KG1 (cell line): ENCODE data around the gene UNC13D.

Experiments used
- DNase-seq: peaks from one replicate; lab custom pipeline; 2025; lab: John Stamatoyannopoulos, UW

Gene UNC13D

DNA sequence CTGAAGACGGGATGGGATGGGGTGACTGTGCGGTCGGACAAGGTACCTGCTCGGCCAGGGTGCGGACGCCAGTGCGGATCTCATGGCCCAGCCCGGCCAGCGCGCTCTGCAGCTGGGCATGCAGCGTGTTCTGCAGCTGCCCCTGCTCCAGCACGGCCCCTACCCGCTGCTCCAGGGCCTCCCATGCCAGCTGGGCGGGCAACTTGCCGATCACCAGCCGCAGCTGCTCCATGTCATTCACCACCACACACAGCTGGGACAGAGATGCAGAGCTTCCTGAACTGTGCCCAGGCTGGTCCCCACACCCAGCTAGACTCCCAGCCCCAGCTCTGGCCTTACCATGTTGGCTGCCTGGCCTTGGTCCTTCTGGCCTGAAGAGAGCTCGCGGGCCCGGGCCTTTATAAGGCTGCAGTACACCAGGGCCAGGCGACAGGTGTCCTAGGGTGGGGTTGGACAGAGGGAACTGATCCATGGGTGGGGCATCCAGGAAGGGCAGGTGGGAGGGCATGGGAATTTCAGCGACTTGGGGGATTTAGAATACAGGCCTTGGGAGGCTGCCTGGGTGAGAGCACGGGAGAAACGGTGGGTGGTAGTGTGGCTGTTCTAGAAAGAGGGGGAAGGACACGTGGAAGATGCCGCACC lies 9.8 kb downstream of the UNC13D start:
- no peak for DNase-seq

DNA sequence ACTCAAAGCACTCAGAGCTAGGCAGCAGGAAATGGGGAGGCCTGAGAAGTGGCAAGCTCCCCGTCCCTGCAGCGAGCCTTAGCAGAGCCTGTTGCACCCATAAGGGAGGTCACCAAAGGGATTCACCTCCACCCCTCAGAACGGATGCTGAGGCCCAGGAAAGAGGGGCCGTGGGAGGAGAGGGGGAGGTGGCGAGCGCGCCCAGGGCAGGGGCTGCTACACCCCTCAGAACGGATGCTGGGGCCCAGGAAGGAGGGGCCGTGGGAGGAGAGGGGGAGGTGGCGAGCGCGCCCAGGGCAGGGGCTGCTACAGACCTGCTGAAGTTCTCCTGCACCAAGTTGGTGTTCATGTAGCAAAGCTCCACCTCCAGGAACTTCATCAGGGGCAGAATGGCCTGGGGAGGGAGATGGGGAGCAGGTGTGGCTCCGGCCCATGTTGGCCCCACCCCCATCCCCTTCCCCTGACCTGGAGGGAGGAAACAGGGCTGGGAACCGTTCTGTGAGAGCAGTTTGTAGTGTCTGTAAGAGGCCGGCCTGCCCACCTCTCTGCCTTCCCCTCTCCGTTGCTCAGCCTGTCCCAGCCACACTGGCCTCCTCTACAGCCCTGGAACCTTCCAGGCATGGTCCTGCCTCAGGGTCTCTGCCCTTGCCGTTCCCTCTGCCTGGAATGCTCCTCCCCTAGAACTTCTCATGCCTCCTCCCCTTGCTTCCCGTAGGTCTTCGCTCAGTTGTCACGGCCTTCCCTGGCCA lies 11.4 kb downstream of the UNC13D start:
- no peak for DNase-seq

DNA sequence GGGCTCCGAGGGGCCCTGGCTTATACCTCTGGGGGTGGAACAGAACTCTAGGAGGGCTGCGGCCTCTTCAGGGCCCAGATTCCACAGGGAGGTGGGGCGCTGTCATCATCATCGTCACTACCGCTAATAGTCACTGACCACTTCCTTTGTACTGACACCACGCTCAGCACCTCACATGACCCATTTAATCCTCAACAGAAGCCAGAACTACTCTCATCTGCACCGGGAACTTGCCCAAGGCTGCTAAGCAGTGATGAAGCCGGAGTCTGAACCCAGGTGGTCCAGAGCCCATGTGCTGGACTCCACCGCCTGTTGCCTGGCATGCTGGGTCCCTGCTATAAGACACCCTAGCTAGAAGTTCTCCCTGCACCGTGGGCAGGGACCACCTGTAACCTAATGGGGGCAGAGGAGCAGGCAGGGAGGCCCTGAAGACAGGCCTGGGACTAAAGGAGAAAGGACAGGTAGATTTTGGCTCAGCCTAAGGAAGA lies 12.0 kb downstream of the UNC13D start:
- DNase-seq, result no peak

DNA sequence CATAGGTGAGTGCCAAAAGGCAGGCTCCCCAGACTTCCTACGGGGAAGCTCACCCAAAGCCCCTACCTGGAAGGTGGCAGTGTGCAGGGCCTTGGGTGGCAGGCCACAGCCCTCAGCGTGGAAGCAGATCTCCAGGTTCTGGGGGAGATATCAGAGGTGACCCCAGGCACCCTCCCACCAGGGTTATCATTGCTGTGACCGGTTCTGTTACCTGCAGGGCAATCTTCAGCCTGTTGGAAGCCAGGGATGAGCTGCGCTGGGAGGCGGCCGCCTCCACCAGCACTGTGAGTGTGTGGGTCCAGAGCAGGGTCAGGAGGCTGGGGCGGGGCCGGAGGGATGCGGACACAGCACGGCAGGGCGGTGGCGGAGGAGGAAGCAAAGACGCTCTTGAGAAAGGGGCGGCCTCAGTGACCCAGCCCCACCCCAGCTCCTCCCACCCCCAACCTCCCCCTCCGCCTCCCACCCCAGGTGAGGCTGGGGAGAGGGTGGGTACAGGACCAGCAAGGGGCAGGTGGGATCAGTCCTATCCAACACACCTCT lies 13.1 kb downstream of the UNC13D start:
- no peak for DNase-seq

DNA sequence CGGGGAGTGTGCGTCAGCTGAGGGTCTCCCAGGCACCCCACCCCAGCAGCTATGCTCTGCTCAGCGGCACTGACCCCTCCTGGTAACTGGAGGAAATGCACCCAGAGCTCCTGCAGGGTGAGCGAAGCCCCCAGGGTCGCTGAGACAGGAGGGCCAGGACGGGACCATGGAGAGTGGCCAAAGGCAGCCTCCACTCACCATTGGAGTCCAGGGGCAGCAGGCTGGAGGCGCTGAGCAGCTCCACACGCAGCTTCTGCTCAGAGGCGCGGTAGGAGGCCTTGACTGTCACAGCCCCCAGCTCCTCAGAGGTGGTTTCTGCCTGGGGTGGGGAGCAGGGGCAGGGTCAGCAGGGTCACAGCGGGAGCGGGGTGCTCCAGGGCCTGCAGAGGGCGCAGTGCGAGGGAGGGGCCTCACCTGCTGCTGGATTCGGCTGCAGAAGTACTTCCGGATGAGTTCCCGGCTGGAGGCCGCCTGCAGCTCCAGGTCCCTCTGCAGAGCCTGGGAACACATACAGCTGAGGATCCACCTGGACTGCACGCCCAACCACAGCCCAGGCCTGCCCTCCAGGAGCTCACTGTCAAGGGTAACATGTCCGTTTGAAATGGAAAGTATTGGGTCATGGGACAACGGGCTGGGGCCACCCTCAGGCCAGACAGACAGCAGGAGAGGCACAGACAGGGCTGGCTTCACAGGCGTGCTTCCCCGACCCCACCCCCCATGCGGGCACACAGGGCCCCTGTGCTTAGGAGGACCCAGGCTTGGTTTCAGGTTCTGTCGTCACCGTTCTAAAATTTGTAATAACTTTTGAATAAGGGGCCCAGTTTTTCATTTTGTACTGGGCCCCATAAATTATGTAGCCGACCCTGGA lies 13.8 kb downstream of the UNC13D start:
- DNase-seq, result no peak

DNA sequence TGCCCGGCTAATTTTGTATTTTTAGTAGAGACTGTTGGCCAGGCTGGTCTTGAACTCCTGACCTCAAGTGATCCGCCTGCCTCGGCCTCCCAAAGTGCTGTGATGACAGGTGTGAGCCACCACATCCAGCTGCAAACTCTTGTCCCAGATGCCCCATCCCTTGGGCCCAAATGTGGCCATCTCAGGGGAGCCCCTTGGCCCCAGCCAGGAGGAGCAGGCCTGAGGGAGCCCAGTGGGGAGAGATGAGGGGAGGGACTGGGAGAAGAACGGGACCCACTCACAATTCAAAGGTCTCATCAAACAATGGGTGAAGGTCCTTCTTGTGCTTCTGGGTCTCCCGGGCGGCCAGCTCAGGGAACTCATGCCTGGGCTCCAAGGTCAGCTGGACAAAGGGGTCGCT lies 14.5 kb downstream of the UNC13D start:
- no peak for DNase-seq

DNA sequence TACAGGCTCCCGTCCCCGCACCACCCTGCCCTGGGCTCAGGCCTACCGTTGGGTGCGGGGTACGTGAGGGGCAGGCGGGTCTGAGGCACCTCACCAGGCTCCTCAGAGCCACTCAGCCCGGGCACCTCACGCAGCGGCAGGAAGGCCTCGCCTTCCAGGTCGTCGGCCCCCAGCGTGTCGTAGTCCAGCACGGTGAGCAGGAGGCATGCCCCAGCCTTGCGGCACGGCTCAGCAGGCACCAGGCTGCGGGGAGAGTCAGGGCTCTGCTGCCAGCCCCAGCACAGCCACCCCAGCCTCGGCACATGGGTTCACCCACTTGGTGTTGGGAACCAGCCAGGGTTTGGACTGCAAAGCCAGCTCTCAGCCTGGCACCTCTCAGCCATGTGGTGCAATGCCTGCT lies 15.5 kb downstream of the UNC13D start:
- DNase-seq, result no peak

DNA sequence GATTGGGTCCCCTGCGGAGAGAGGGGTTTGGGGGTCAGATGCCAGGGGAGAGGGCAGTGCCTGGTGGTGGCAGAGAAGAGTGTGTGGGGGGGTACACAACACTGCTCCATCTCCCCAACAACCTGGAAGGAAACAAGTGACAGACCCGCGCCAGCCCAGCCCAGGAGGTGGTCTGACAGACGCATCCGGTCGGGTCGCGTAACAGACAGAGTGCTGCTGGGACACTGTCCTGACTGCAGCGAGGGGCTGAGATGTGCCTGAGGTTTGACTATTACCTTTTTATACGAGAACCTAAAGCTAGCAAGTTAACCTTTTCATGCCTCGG lies 16.2 kb downstream of the UNC13D start:
- DNase-seq, result no peak

DNA sequence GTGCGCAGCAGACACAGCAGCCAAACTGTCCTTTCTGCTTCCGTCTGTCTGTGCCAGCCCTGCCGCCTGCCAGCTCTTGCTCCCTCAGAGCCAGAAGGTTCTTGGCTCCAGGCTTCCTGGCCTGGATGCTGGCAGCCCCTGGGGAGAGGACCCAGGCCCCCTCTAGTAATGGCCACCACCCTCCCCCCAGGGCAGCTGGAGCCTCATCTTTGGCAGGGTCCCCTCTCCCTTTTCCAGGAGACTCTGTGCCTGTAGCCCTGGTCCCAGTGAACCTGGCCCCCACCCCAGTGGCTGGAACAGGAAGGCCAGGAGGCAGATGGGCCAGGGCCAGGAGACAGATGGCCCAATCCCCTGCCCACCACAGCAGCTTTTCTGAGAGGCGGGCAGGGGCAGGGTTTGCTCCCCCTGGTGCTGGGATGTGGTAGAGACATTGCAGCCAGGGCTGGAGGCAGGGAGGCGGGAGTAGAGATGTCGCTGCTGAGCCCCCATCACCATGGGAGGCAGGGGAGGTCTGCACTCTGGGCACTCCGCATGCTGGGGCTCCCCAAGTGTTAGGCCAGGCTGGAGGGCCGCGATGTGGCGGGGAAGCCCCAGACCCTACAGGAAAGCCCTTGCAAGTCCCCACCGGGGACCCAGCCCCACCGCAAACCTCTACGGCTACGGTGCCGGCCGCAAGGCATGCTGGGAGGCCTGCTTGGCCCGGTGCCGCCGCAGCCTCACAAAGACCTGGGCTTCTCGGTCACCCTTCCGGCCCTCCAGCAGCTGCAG lies 16.7 kb downstream of the UNC13D start:
- DNase-seq, result no peak

DNA sequence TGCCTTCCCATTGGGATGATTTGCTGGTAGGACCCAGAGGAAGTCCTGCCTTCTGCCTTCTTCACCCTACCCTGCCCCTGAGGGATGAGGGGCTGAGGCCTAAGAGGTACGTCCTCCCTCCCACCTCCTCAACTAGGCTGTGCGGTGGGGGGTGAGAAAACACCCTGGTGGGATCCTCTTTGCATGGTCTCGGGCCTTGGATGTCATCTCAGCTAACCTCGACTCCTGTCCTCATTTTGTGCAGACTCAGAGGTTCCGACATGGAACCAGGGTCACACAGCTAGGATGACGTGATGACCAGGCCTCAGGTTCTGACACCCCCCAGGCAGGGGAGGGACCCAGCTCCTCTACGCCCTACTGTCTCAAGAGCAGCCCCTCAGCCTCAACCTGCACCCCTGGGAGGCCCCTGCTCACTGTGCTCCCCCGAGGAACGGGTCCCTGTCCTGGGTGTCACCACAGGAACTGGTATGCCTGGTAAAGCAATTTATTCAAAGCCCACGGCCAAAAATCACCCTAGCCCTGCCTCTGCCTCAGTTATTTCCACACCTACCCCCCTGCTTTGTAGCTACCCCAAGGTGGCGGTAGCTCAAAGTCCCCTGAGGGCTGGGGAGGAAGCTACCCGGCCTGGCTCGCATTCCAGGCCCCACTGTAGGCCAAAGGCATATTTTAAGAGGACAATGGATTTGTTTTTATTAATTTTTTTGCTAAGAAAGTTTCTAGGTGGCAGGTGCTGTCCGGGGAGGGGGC lies 17.5 kb downstream of the UNC13D start:
- DNase-seq, result no peak

DNA sequence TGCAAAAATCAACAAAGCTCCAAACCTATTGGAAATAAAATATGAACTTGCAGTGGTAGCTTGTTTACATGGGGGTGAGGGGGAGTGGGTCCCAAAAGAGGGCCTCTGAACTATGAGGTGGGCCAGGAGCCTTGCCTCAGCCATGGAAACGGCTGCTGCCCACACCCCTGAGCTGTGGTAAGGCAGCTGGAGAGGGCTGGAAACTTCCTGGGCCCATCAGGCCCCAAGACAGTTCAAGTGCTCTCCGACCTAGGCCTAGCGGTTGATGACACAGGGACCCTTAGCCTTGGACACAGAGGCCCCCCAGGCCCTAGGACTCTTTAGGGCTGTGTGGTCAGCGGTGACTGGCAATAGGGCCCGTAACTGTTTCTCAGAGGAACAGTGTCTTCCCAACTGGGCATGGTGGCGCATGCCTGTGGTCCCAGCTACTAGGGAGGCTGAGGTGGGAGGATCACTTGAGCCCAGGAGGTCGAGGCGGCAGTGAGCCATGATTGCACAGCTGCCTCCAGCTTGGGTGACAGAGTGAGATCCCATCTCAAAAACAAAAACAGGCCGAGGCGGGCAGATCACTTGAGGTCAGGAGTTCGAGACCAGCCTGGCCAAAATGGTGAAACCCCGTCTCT lies 18.3 kb downstream of the UNC13D start:
- no peak for DNase-seq

DNA sequence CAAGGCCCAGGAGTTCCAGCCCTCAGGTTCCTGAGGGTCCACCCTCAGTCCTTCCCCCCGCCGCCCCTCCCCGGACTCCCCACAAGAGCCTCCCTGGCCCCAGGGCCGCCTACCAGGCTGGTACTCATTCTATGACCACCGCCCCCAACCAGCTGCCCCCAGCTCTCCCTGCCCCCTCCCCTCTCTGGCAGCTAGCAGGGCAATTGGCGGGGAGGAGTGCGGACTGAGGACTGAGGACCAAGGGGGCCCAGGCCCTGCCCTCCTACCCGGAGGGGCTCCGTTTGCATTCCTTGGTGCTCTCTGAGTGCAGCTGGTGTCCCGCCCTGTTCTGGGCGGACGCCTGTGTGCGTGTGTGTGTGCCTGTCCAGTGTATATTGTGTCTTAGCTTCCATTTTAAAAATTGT lies 19.1 kb downstream of the UNC13D start:
- no peak for DNase-seq

DNA sequence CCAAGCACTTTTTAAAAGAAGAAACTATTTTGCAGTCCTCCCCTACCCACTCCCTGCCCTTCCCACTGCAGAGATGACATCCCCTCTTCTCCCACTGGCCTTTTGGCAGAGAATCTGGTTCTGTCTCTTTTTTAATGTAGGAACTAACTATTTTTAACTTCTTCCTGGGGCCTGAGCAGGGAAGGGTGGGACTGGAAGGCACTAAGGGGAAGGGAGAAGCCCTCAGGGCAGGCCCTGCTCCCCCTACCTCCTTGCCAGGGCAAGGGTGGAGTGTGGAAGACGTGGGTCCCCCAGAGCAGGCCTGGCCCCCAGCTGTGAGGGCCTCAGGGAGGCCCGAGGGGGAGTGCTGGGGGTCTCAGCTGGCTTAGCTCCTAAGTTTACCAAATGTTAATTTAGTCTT lies 19.5 kb downstream of the UNC13D start:
- no peak for DNase-seq

DNA sequence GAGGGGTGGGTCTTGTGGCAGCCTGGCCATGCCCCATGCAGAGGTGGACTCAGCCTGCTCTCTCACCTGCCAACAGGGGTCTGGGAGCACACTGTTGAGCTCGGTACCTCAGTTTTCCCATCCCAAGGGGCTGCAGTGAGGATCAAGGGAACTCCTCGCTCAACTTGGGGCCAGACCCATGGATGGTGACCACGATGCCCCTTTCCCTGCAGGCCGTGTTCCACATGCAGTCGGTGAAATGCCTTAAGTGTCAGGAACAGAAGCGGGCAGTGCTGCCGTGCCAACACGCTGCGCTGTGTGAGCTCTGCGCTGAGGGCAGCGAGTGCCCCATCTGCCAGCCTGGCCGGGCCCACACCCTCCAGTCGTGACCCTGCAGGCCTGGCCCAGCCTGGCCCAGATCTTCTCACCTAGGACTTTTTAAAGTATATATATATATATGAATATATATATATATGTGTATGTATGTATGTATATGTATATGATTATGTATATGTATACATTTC lies 20.1 kb downstream of the UNC13D start:
- DNase-seq, result no peak

DNA sequence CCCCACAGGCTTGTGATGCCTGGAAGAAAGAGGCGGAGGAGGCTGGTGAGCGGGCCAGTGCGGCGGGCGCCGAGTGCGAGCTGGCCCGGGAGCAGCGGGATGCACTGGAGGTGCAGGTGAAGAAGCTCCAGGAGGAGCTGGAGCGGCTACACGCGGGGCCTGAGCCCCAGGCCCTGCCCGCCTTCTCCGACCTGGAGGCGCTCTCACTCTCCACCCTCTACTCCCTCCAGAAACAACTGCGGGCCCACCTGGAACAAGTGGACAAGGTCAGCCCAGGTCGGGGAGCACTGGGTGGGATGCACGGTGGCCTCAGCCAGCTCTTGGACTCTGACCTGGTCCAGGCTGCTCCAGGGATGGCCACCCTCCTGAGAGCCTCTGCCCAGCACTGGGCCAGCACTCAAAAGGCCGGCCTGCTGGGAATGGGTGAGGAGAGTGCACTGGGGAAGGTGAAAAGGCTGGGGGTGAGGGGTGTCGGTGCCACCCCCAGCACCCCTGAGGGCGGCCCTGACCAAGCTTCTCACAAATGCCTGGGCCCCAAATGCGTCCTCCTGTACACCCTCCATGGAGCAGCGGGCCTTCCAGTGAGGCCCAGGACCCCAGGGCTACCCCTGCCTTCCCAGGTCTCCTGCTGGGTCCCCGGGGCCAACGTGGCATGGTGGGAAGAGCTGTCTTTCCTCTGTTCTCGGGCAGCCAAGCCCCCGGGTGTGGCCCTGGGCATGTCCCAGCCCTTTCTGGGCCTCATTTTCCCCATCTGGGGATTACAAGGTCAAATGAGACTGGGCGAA lies 20.8 kb downstream of the UNC13D start:
- DNase-seq, result no peak

DNA sequence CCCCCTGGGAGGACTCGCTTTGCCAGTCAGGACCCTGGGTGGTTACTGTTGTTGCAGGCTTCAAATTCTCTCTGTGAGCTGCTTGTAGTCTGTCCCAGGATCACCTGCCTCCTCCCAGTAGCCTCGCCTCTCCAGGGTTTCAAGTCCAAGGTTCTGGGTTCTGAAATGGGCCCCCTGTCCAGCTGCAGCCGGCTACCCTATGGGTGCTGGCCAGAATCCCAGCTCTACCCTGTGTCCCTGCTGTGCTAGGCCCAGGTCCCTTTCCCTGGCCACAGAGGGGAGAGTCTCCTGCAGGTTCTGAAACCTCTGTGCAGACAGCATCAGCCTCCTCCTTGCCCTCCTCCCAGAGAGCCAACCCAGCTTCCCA lies 21.4 kb downstream of the UNC13D start:
- DNase-seq, result no peak

DNA sequence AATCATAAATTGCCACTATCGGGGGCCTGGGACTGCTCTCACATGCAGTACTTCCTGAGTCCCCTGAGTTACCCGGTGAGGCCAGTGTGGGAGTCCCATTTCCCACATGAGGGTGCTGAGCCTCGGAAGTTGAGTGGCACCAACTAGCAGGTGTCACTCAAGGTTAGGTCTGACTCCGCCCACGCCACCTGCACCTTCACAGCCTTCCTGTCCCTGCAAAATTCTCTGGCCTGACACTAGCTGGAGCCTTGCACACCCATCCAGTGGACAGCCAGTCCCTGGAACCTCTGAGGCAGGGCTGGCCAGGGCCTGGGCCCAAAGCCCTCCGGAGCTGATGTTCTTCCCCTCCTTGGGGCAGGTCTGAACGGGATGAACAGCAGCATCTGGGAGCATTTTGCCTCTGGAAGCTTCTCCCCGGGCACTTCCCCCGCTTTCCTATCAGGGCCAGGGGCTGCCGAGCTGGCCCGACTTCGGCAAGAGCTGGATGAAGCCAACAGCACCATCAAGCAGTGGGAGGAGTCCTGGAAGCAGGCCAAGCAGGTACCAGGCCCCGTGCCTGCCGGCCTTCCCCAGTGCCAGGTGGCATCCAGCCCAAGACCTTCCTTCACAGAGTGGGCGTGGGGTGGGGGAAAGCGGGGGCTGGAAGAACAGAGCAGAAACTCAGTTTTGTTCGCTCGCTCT lies 21.9 kb downstream of the UNC13D start:
- DNase-seq, result no peak

DNA sequence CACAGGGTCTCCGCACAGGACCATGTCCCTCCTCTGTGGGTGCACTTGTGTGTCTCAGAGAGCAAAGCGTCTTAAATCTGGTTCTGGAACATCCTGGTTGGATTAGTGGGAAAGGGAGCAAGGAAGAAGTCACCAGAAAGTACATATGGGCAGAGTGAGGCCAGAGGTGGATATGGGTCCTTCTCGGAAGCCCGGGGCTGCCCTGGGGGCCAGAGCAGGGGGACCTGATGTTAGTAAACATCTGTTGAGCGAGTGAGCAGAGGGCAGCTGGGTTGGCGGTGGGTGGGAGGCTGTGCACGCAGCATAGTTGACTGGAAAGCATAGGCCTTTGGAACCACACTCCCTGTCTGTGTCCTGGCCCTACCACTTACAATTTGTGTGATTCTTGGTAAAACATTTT lies 22.7 kb downstream of the UNC13D start:
- no peak for DNase-seq
